GM12878 (cell line): ENCODE data around the gene TAGLN. TPM values are rescaled to one million over a fixed set of nuclear protein-coding genes. Genes with fewer than 3 reads are reported as not detected.

Experiments used
- ATAC-seq: fragments of 200-7000 bp; cut with Tn5 transposase; 3 replicates; pipeline ENCODE4 v1.9.1; 2020; ENCODE audit warnings: mild to moderate bottlenecking, moderate library complexity
- BruUV-seq: library from RNA; stranded (reverse); fragments of 400-500 nt; replicated peaks from 2 replicates; lab custom pipeline; 2021; lab: Mats Ljungman, UMichigan
- CTCF ChIA-PET: fragments of 300-600 bp; sonication (Branson Sonifier 250); formaldehyde crosslinking; extraction: SDS; loops from one replicate; lab custom pipeline; 2021; ENCODE audit warnings: inconsistent platforms; lab: Yijun Ruan, JAX
- POLR2A ChIA-PET: fragments of 350-600 bp; formaldehyde crosslinking; extraction: SDS; loops from one replicate; lab custom pipeline; 2021; ENCODE audit warnings: inconsistent platforms; lab: Charles Lee
- RAD21 ChIA-PET: fragments of 300-600 bp; sonication (Branson Sonifier 250); formaldehyde crosslinking; loops from one replicate; lab custom pipeline; 2023; ENCODE audit warnings: antibody characterized with exemption; ENCODE audit not compliant: unreplicated experiment; lab: Charles Lee
- SMC1A ChIA-PET: fragments of 300-600 bp; sonication (Branson Sonifier 250); formaldehyde crosslinking; loops from one replicate; lab custom pipeline; 2023; ENCODE audit not compliant: unreplicated experiment, uncharacterized antibody; lab: Charles Lee
- DNase-seq: peaks from one replicate; pipeline ENCODE4 v3.0.0-alpha.2; 2011; ENCODE audit warnings: low read depth, low spot score
- FAIRE-seq: peaks from 3 replicates; lab custom pipeline; 2011; peaks lifted over from hg19 to GRCh38; lab: Jason Lieb, UNC
- H2AFZ ChIP-seq: 2 replicates; pipeline ENCODE4 v1.6.0; 2011; ENCODE audit warnings: low read depth, low read length, control low read depth; ENCODE audit not compliant: control insufficient read depth
- H3K27ac ChIP-seq: 2 replicates; pipeline ENCODE4 v1.5.1; 2011; ENCODE audit warnings: control low read depth; ENCODE audit not compliant: control insufficient read depth, insufficient read depth
- H3K27me3 ChIP-seq, 2 experiments: replicated peaks in 1 of 2; 2 replicates each; pipeline versions ENCODE4 v1.6.0 to v1.6.1; 2011; ENCODE audit warnings: low read length in 1 of 2; ENCODE audit not compliant: control insufficient read depth in 2 of 2, insufficient read depth in 2 of 2
- H3K36me3 ChIP-seq, 2 experiments: 2 replicates each; pipeline ENCODE4 v1.5.1; 2011; ENCODE audit warnings: low read length in 1 of 2; ENCODE audit not compliant: control insufficient read depth in 2 of 2, insufficient read depth in 2 of 2
- H3K4me1 ChIP-seq: 2 replicates; pipeline ENCODE4 v1.6.1; 2011; ENCODE audit warnings: mild to moderate bottlenecking, low read length, moderate library complexity, mixed read lengths; ENCODE audit not compliant: control insufficient read depth, insufficient read depth
- H3K4me2 ChIP-seq: 2 replicates; pipeline ENCODE4 v1.6.0; 2011; ENCODE audit warnings: control low read depth; ENCODE audit not compliant: control insufficient read depth, insufficient read depth
- H3K4me3 ChIP-seq: fragments of 200-600 bp; sonication (generic); 2 replicates; pipeline ENCODE4 v1.5.1; 2016
- H3K79me2 ChIP-seq: 2 replicates; pipeline ENCODE4 v1.6.0; 2011; ENCODE audit warnings: low read length; ENCODE audit not compliant: control insufficient read depth, insufficient read depth
- H3K9ac ChIP-seq: 2 replicates; pipeline ENCODE4 v1.8.0; 2011; ENCODE audit warnings: low read length, control low read depth, mixed read lengths; ENCODE audit not compliant: control insufficient read depth, insufficient read depth
- H3K9me3 ChIP-seq: replicated peaks from 3 replicates; pipeline ENCODE4 v1.5.1; 2011; ENCODE audit warnings: mild to moderate bottlenecking, low read length; ENCODE audit not compliant: control insufficient read depth, insufficient read depth
- H4K20me1 ChIP-seq: 2 replicates; pipeline ENCODE4 v1.6.0; 2011; ENCODE audit not compliant: control insufficient read depth, insufficient read depth
- ASH2L ChIP-seq: fragments of 300-600, 200-600 bp; sonication (generic); IDR thresholded peaks from 2 replicates; pipeline ENCODE4 v1.6.1; 2017; ENCODE audit warnings: low read depth, mild to moderate bottlenecking, borderline replicate concordance
- BMI1 ChIP-seq: fragments of 450-650 bp; IDR thresholded peaks from 2 replicates; pipeline ENCODE4 v1.6.1; 2016; ENCODE audit warnings: mild to moderate bottlenecking, moderate library complexity, borderline replicate concordance
- FOXK2 ChIP-seq: fragments of 450-650 bp; IDR thresholded peaks from 2 replicates; pipeline ENCODE4 v1.6.1; 2017; ENCODE audit warnings: mild to moderate bottlenecking, moderate library complexity
- HDAC2 ChIP-seq: fragments of 200-600 bp; sonication (generic); IDR thresholded peaks from 2 replicates; pipeline ENCODE4 v1.6.1; 2017
- NR2C1 ChIP-seq: fragments of 450-650 bp; IDR thresholded peaks from 2 replicates; pipeline ENCODE4 v1.6.1; 2017; ENCODE audit warnings: antibody characterized with exemption, mild to moderate bottlenecking, moderate library complexity
- SIX5 ChIP-seq: IDR thresholded peaks from 2 replicates; pipeline ENCODE4 v1.6.1; 2011; ENCODE audit warnings: mild to moderate bottlenecking, low read depth, low read length, moderate library complexity; ENCODE audit not compliant: severe bottlenecking
- ZBED1 ChIP-seq: IDR thresholded peaks from 2 replicates; pipeline ENCODE4 v1.6.1; 2016; ENCODE audit warnings: borderline replicate concordance
- WGBS: methylation state at CpG from one replicate; pipeline ENCODE4 v1.1.6; 2016; ENCODE audit warnings: low lambda C conversion rate; ENCODE audit not compliant: insufficient replicate concordance, insufficient coverage; ENCODE audit errors: missing lambda C conversion rate; 5-methylcytosine and 5-hydroxymethylcytosine counted together
- in situ Hi-C: fragments of 300-500 bp; cut with MboI; formaldehyde crosslinking; loops from 9 replicates; pipeline ENCODE4 v1.14.3; 2018; ENCODE audit warnings: mixed read lengths
- intact Hi-C: fragments of 100-400 bp; cut with micrococcal nuclease; formaldehyde crosslinking; loops from one replicate; pipeline ENCODE4 v1.14.2; 2022; ENCODE audit not compliant: unreplicated experiment
- polyA plus RNA-seq, 11 experiments: library from polyadenylated mRNA; depleted of rRNA in 4 of 11; unstranded in 6 of 11; stranded (reverse) in 5 of 11; fragments of >200 nt; fragmentation: Nextera tagmentation in 4 of 11; fragmentation: Illumina TruSeq in 1 of 11; extraction: Ambion mirVana in 4 of 11; extraction: Trizol in 1 of 11; gene quantifications; 1 replicate in 1 of 11; 2 replicates in 10 of 11; pipeline versions ENCODE4 v1.2.1 to v1.2.3, GENCODE V29; 2011 to 2016; ENCODE audit warnings: inconsistent platforms in 2 of 11, missing spikeins in 2 of 11, low read depth in 1 of 11
- total RNA-seq, 4 experiments: library from RNA; depleted of rRNA in 3 of 4; stranded (reverse); fragments of >200 nt in 3 of 4; fragmentation: Illumina TruSeq in 1 of 4; extraction: Trizol in 1 of 4; gene quantifications; 2 replicates each; pipeline versions ENCODE4 v1.2.1 to v1.2.3, GENCODE V29; 2013 to 2021
- TF ChIP-seq, protein P1 (sequence below): fragments of 450-650 bp; IDR thresholded peaks from 2 replicates; pipeline ENCODE4 v1.6.1; 2016; ENCODE audit warnings: mild to moderate bottlenecking
- TF ChIP-seq, protein P2 (sequence below): IDR thresholded peaks from 2 replicates; pipeline ENCODE4 v1.6.1; 2011; ENCODE audit warnings: low read depth, low read length, improper control_type of control experiment, borderline replicate concordance
- TF ChIP-seq, protein P3 (sequence below): fragments of 450-650 bp; formaldehyde crosslinking; IDR thresholded peaks from 2 replicates; pipeline ENCODE4 v1.4.0; 2022; ENCODE audit warnings: mild to moderate bottlenecking, moderate library complexity

TAGLN gene
- total and polyA plus RNA-seq, 10 of the 15 experiments (the other 5 are each of a cell fraction or from before 2014, with no cell fraction given), result 0.26 to 4.6 (median 1.7) TPM

DNA sequence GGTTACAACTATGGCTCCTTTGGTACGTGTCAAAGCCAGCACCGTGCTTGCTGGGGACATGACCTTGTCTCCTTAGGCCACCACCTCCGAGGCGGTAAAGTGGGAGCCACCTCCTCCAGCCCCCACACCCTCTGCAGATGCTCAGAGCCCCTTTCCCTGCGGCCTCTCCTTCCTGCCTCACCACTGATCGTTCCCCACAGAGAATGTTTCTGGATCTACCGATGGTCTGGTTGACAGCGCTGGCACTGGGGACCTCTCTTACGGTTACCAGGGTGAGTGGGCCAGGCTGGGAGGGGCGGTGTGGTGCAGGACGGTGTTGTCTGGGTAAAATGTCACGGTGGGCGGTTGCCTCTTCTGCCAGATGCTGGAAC, 11.8 kb upstream of the TAGLN start:
- H3K4me1 ChIP-seq, result peaks cover 36% of the 10 kb centered on the region
- H3K27ac ChIP-seq, result no peak overlapping the region
- ATAC-seq, result no peak
- ChIA-PET POLR2A (no interaction called here), CTCF (no interaction called here), SMC1A (no interaction called here), RAD21 (no interaction called here)
- no TSS peak for BruUV-seq
- intact Hi-C loops, result no loop called here
- no peak for FAIRE-seq
- no peak overlapping the region for H3K4me3 ChIP-seq
- no peak for DNase-seq
- H3K79me2 ChIP-seq, result no peaks in the 10 kb centered on the region
- TF ChIP-seq BMI1, result no peak
- TF ChIP-seq, protein P1, sequence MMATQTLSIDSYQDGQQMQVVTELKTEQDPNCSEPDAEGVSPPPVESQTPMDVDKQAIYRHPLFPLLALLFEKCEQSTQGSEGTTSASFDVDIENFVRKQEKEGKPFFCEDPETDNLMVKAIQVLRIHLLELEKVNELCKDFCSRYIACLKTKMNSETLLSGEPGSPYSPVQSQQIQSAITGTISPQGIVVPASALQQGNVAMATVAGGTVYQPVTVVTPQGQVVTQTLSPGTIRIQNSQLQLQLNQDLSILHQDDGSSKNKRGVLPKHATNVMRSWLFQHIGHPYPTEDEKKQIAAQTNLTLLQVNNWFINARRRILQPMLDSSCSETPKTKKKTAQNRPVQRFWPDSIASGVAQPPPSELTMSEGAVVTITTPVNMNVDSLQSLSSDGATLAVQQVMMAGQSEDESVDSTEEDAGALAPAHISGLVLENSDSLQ, result no peak
- TF ChIP-seq, all 136 proteins: peak for 0
- H3K4me2 ChIP-seq, result no peak overlapping the region
- 88% methylated on average over 12 of the region's 13 CpGs for WGBS
- no peaks in the 10 kb centered on the region for H4K20me1 ChIP-seq
- in situ Hi-C loops, result no loop called here
- H2AFZ ChIP-seq, result no peak overlapping the region
- peaks cover 8 to 9% of the 10 kb centered on the region in 2 experiments for H3K36me3 ChIP-seq
- no peaks in the 10 kb centered on the region for H3K9me3 ChIP-seq
- no peaks in the 10 kb centered on the region for H3K27me3 ChIP-seq
- no peak overlapping the region for H3K9ac ChIP-seq

DNA sequence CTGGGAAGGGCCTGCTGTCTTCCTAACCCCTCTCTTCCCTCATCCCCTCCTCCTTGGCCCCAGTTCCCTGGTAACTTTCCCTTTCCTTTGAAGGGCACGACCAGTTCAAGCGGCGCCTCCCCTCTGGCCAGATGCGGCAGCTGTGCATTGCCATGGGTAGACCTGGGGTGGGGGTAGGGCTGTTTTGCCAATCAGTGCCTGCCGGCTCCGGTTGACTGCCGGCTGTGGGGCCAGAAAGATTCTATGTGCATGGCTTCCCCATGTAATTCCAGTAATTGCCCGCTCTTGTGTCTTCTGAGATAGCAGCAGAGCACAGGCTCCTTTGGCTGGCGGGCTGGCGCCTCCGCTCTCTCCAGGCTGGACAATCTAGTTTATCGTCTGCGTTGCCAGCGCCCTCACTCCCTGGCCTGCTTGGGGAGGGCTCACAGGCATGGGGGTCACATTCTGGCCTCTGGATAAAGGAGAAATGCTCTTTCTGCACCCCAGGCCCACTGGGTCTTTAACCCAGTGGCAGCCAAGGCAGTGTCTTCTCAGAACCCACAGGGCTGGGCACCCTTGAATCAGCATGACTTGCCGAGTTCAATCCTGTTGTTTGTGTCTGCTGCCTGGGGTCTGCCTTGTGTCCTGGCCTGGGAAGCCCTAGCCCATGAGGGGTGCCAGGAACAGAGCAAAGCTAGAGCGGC, 11.2 kb upstream of the TAGLN start:
- WGBS, result over 99% methylated on average over 15 of the region's 16 CpGs
- no peak overlapping the region for H2AFZ ChIP-seq
- ChIA-PET RAD21 (interaction anchor here (2.1 kb wide), 1 partner anchor 8 kb away, joined by 6 read pairs; no protein-coding TSS in a partner anchor), POLR2A (interaction anchor here (3.3 kb wide), 1 partner anchor 9 kb away, joined by 14 read pairs; the partner anchor contains the start of gene SIDT2), SMC1A (interaction anchor here (1.2 kb wide), 1 partner anchor 8 kb away, joined by 3 read pairs; no protein-coding TSS in a partner anchor), CTCF (interaction anchor here (1.7 kb wide), 1 partner anchor 8 kb away, joined by 9 read pairs; no protein-coding TSS in a partner anchor)
- H3K36me3 ChIP-seq, result peaks cover 6 to 7% of the 10 kb centered on the region in 2 experiments; a peak in 3 of 4 replicates
- FAIRE-seq (no peak), ATAC-seq (no peak), DNase-seq (no peak)
- in situ Hi-C loops, result no loop called here
- intact Hi-C loops, result no loop called here
- H3K4me1 ChIP-seq, result peaks cover 36% of the 10 kb centered on the region
- H3K27ac ChIP-seq, result no peak overlapping the region
- H3K4me2 ChIP-seq, result no peak overlapping the region
- no peaks in the 10 kb centered on the region for H3K9me3 ChIP-seq
- no peaks in the 10 kb centered on the region for H4K20me1 ChIP-seq
- BruUV-seq, result no TSS peak
- H3K4me3 ChIP-seq, result no peak overlapping the region
- no peaks in the 10 kb centered on the region for H3K79me2 ChIP-seq
- H3K27me3 ChIP-seq, result no peaks in the 10 kb centered on the region
- no peak overlapping the region for H3K9ac ChIP-seq
- no peak for TF ChIP-seq HDAC2
- TF ChIP-seq NR2C1, result no peak
- TF ChIP-seq SIX5, result no peak
- no peak for TF ChIP-seq ZBED1
- no peak for TF ChIP-seq FOXK2
- TF ChIP-seq, protein P2, sequence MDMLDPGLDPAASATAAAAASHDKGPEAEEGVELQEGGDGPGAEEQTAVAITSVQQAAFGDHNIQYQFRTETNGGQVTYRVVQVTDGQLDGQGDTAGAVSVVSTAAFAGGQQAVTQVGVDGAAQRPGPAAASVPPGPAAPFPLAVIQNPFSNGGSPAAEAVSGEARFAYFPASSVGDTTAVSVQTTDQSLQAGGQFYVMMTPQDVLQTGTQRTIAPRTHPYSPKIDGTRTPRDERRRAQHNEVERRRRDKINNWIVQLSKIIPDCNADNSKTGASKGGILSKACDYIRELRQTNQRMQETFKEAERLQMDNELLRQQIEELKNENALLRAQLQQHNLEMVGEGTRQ, result no peak
- TF ChIP-seq, protein P3, sequence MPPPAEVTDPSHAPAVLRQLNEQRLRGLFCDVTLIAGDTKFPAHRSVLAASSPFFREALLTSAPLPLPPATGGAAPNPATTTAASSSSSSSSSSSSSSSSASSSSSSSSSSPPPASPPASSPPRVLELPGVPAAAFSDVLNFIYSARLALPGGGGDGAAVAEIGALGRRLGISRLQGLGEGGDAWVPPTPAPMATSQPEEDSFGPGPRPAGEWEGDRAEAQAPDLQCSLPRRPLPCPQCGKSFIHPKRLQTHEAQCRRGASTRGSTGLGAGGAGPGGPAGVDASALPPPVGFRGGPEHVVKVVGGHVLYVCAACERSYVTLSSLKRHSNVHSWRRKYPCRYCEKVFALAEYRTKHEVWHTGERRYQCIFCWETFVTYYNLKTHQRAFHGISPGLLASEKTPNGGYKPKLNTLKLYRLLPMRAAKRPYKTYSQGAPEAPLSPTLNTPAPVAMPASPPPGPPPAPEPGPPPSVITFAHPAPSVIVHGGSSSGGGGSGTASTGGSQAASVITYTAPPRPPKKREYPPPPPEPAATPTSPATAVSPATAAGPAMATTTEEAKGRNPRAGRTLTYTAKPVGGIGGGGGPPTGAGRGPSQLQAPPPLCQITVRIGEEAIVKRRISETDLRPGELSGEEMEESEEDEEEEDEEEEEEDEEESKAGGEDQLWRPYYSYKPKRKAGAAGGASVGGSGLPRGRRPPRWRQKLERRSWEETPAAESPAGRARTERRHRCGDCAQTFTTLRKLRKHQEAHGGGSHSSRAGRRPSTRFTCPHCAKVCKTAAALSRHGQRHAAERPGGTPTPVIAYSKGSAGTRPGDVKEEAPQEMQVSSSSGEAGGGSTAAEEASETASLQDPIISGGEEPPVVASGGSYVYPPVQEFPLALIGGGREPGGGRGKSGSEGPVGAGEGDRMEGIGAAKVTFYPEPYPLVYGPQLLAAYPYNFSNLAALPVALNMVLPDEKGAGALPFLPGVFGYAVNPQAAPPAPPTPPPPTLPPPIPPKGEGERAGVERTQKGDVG (CRISPR knock-in tag), result no peak
- no peak for TF ChIP-seq ASH2L
